NCI-H446 (cell line): ENCODE data around the gene PAIP2.
A peak's percentile ranks its signal among the peaks of the same experiment; 100 is the strongest.

Experiments
- DNase-seq, 2 experiments: peaks; one replicate each; lab custom pipeline; 2025; lab: John Stamatoyannopoulos, UW

Gene PAIP2

GRCh38 chr5:139410993-139411828 is 69.6 kb downstream of the PAIP2 start:
- no peak for DNase-seq

- DNase-seq = peak in 1 of 2 experiments; percentile 20
Observed at GRCh38 chr5:139413153-139413552, 71.5 kb downstream of the PAIP2 start.

GRCh38 chr5:139413963-139414362 is 72.3 kb downstream of the PAIP2 start:
- no peak for DNase-seq

GRCh38 chr5:139414581-139415130 is 73.0 kb downstream of the PAIP2 start:
- DNase-seq = no peak

DNA sequence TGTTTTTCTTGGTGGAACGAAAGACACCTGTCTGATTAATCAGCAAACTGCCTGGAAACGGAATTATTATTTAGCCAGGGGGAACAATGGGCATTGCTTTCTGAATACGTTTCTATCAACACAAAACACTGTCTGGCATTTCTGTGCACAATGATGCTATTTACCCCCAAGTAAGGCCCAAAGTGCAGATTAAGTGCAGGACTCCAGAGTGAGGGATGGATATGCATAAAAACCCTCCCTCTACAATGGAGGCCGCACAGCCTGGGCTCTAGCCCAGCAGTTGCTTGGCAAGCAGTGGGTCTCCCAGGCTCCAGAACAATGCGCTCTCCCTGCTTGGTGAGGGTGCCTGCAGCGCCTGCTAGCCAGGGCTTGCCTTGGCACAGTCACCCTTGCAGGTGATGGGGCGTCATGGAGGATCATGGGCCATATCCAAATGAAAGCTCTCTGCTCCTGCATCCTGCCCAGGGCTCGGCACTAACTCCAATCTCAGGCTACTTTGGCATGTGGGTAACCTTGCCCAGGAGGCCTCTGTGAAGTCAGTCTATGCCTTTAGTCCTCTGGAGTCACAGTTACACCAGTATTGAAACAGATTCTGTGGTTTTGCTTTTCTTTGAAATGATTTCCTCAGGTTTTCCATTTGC is 73.7 kb downstream of the PAIP2 start:
- peak in 1 of 2 experiments; percentile 88 for DNase-seq

- DNase-seq = no peak
Observed at GRCh38 chr5:139415869-139416268, 74.2 kb downstream of the PAIP2 start.

- DNase-seq = peak in 1 of 2 experiments; percentile 28
Observed at GRCh38 chr5:139416651-139417050, 75.0 kb downstream of the PAIP2 start.

- DNase-seq = peak; percentile 50 to 84
Observed at GRCh38 chr5:139417214-139417613, 75.6 kb downstream of the PAIP2 start.

DNA sequence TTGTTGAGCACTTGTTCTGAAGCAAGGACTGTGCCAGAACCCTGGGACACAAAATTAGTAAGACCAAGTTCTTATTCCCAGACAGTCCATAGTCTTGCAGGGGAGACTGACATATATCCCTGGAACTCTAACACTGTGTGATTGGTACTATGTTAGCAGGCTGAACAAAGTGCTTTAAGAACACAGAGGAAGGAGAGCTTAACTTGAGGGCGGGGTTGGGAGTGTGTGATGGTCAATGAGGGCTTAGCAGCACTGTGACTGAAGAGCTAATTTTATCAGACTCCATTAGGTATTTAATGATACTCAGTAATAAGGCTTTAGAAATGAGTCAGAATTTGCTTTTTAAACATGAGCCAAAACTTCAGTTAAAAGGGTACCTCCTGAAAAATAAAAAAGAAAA is 77.1 kb downstream of the PAIP2 start:
- DNase-seq = no peak
